Measurements from ENCODE around the gene LGALS12. TPM values are rescaled to one million over a fixed set of nuclear protein-coding genes. Genes with fewer than 3 reads are reported as not detected.

LGALS12 gene
- total and polyA plus RNA-seq, 7 experiments from 2014 or later: 1.3 TPM; not detected in 6

DNA sequence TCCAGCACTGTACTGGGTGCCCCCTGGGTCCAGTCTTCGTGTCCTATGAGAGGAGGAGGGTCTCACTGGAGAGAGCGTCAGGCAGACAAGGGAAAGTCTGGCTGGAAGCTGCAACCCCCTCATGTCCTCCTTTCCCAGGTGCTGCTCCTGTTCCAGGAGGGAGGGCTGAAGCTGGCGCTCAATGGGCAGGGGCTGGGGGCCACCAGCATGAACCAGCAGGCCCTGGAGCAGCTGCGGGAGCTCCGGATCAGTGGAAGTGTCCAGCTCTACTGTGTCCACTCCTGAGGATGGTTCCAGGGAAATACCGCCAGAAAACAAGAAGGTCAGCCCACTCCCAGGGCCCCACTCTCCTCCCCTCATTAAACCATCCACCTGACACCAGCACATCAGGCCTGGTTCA is 10.2 kb downstream of the LGALS12 start:
- Mint-ChIP-seq H3K9me3 (peaks cover 0 to 6% (median 2%) of the 10 kb centered on the region in 11 donors), H3K36me3 (peaks cover 0 to 4% (median 0%) of the 10 kb centered on the region in 5 donors), H3K27me3 (peaks cover 0 to 3% (median 0%) of the 10 kb centered on the region in 5 donors), H3K4me1 (peaks cover 4 to 15% (median 8%) of the 10 kb centered on the region in 7 donors), H3K4me3 (no peak overlapping the region), H3K27ac (no peak overlapping the region)
- Histone ChIP-seq H3K27me3 (ENCODE audit: control insufficient read depth in 2 of 2, insufficient read depth in 2 of 2, low read length in 2 of 2) (no peaks in the 10 kb centered on the region), H3K36me3 (ENCODE audit: control insufficient read depth in 2 of 3, insufficient read depth in 3 of 3, low read length in 3 of 3) (no peaks in the 10 kb centered on the region), H3K4me1 (ENCODE audit: control insufficient read depth in 2 of 2, insufficient read depth in 2 of 2, low read length in 2 of 2) (peaks cover 0 to 12% of the 10 kb centered on the region in 2 donors), H3K9me3 (ENCODE audit: control insufficient read depth in 2 of 3, low read length in 3 of 3) (no peaks in the 10 kb centered on the region), H3K27ac (ENCODE audit: low read depth, low read length) (no peak overlapping the region), H3K4me3 (ENCODE audit: low read length) (no peak overlapping the region)
- POLR2A ChIA-PET: interaction anchor here (1.2 kb wide), 1 partner anchor 75 kb away, joined by 3 read pairs; no protein-coding TSS in a partner anchor
- ATAC-seq (no peak), DNase-seq (no peak)
- CTCF ChIA-PET: interaction anchor here (1.3 kb wide), 1 partner anchor 37 kb away, joined by 4 read pairs; no protein-coding TSS in a partner anchor
- intact Hi-C loops (cut with micrococcal nuclease): no loop called here

DNA sequence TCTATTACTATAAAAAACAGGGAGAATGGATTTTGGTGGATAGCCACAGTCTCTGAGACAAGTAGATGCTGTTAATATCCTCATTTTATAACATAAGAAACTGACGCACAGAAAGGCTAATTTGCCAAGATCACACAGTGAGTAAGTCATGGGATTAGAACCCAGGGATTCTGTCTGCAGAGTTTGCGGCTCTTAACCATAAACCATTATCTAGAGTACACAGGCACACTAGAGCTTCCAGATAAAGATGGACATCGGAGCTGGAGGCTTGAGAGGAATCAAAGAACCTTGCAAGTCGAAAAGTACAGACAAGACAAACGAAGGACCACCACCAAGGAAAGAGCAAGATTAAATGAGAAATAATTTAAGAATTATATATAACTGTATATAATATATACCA is 11.3 kb downstream of the LGALS12 start:
- Histone ChIP-seq H3K9me3 (ENCODE audit: control insufficient read depth in 2 of 3, low read length in 3 of 3) (no peaks in the 10 kb centered on the region), H3K27me3 (ENCODE audit: control insufficient read depth in 2 of 2, insufficient read depth in 2 of 2, low read length in 2 of 2) (no peaks in the 10 kb centered on the region), H3K27ac (ENCODE audit: low read depth, low read length) (no peak overlapping the region), H3K36me3 (ENCODE audit: control insufficient read depth in 2 of 3, insufficient read depth in 3 of 3, low read length in 3 of 3) (no peaks in the 10 kb centered on the region), H3K4me3 (ENCODE audit: low read length) (no peak overlapping the region), H3K4me1 (ENCODE audit: control insufficient read depth in 2 of 2, insufficient read depth in 2 of 2, low read length in 2 of 2) (peaks cover 0 to 12% of the 10 kb centered on the region in 2 donors)
- Mint-ChIP-seq H3K27ac (no peak overlapping the region), H3K4me1 (peaks cover 7 to 15% (median 8%) of the 10 kb centered on the region in 7 donors), H3K4me3 (no peak overlapping the region), H3K9me3 (peaks cover 0 to 6% (median 2%) of the 10 kb centered on the region in 11 donors), H3K36me3 (peaks cover 0 to 4% (median 0%) of the 10 kb centered on the region in 5 donors), H3K27me3 (peaks cover 0 to 5% (median 0%) of the 10 kb centered on the region in 5 donors)
- intact Hi-C loops (cut with micrococcal nuclease): no loop called here
- no peak for ATAC-seq
- DNase-seq: no peak
- CTCF ChIA-PET: interaction anchor here (0.6 kb wide), 1 partner anchor 199 kb away, joined by 5 read pairs; no protein-coding TSS in a partner anchor
- POLR2A ChIA-PET: no interaction called here

- H3K36me3 Mint-ChIP-seq: peaks cover 0 to 7% (median 4%) of the 10 kb centered on the region in 5 donors
- H3K4me1 Mint-ChIP-seq: peaks cover 7 to 15% (median 8%) of the 10 kb centered on the region in 7 donors
- DNase-seq (no peak), ATAC-seq (peak; percentile 60)
- intact Hi-C loops (cut with micrococcal nuclease): no loop called here
- peaks cover 0 to 10% (median 2%) of the 10 kb centered on the region in 11 donors for H3K9me3 Mint-ChIP-seq
- H3K27me3 ChIP-seq (ENCODE audit: control insufficient read depth in 2 of 2, insufficient read depth in 2 of 2, low read length in 2 of 2): no peaks in the 10 kb centered on the region
- POLR2A ChIA-PET: interaction anchor here (0.8 kb wide), 1 partner anchor 19 kb away, joined by 3 read pairs; no protein-coding TSS in a partner anchor
- H3K27me3 Mint-ChIP-seq: peaks cover 0 to 14% (median 0%) of the 10 kb centered on the region in 5 donors
- H3K4me1 ChIP-seq (ENCODE audit: control insufficient read depth in 2 of 2, insufficient read depth in 2 of 2, low read length in 2 of 2): peaks cover 0 to 12% of the 10 kb centered on the region in 2 donors
- H3K36me3 ChIP-seq (ENCODE audit: control insufficient read depth in 2 of 3, insufficient read depth in 3 of 3, low read length in 3 of 3): no peaks in the 10 kb centered on the region
- no peaks in the 10 kb centered on the region for H3K9me3 ChIP-seq (ENCODE audit: control insufficient read depth in 2 of 3, low read length in 3 of 3)
- H3K4me3 Mint-ChIP-seq: peak overlapping the region in 1 of 10 donors; percentile 26
- CTCF ChIA-PET: interaction anchor here (1.1 kb wide), 1 partner anchor 39 kb away, joined by 4 read pairs; no protein-coding TSS in a partner anchor
- H3K4me3 ChIP-seq (ENCODE audit: low read length): no peak overlapping the region
- no peak overlapping the region for H3K27ac ChIP-seq (ENCODE audit: low read depth, low read length)
- H3K27ac Mint-ChIP-seq: peak overlapping the region in 1 of 9 donors; percentile 40
Measured at GRCh38 chr11:63518548-63518947, 12.7 kb downstream of the LGALS12 start.

GRCh38 chr11:63520606-63521170 is 14.8 kb downstream of the LGALS12 start:
- POLR2A ChIA-PET: interaction anchor here (0.5 to 1.0 kb wide), 3 partner anchors 9 to 153 kb away, joined by 3 to 4 read pairs (median 3); no protein-coding TSS in a partner anchor
- Histone ChIP-seq H3K27ac (ENCODE audit: low read depth, low read length) (no peak overlapping the region), H3K27me3 (ENCODE audit: control insufficient read depth in 2 of 2, insufficient read depth in 2 of 2, low read length in 2 of 2) (no peaks in the 10 kb centered on the region), H3K9me3 (ENCODE audit: control insufficient read depth in 2 of 3, low read length in 3 of 3) (no peaks in the 10 kb centered on the region), H3K4me3 (ENCODE audit: low read length) (no peak overlapping the region), H3K4me1 (ENCODE audit: control insufficient read depth in 2 of 2, insufficient read depth in 2 of 2, low read length in 2 of 2) (peaks cover 0 to 12% of the 10 kb centered on the region in 2 donors), H3K36me3 (ENCODE audit: control insufficient read depth in 2 of 3, insufficient read depth in 3 of 3, low read length in 3 of 3) (no peaks in the 10 kb centered on the region)
- DNase-seq (no peak), ATAC-seq (no peak)
- intact Hi-C loops (cut with micrococcal nuclease): no loop called here
- Mint-ChIP-seq H3K4me1 (peaks cover 7 to 15% (median 8%) of the 10 kb centered on the region in 7 donors), H3K9me3 (peaks cover 0 to 11% (median 4%) of the 10 kb centered on the region in 11 donors), H3K4me3 (no peak overlapping the region), H3K27ac (peak overlapping the region in 1 of 9 donors; percentile 6), H3K36me3 (peaks cover 0 to 11% (median 4%) of the 10 kb centered on the region in 5 donors), H3K27me3 (peaks cover 0 to 18% (median 0%) of the 10 kb centered on the region in 5 donors)
- CTCF ChIA-PET: no interaction called here

- H3K9me3 Mint-ChIP-seq: peaks cover 0 to 11% (median 4%) of the 10 kb centered on the region in 11 donors
- ChIA-PET POLR2A (interaction anchor here (0.6 to 0.9 kb wide), 2 partner anchors 16 to 29 kb away, joined by 3 read pairs; no protein-coding TSS in a partner anchor), CTCF (interaction anchor here (0.6 kb wide), 1 partner anchor 36 kb away, joined by 3 read pairs; no protein-coding TSS in a partner anchor)
- H3K36me3 ChIP-seq (ENCODE audit: control insufficient read depth in 2 of 3, insufficient read depth in 3 of 3, low read length in 3 of 3): no peaks in the 10 kb centered on the region
- H3K27ac Mint-ChIP-seq: no peak overlapping the region
- no peaks in the 10 kb centered on the region for H3K9me3 ChIP-seq (ENCODE audit: control insufficient read depth in 2 of 3, low read length in 3 of 3)
- no peak overlapping the region for H3K4me3 Mint-ChIP-seq
- peaks cover 0 to 11% (median 4%) of the 10 kb centered on the region in 5 donors for H3K36me3 Mint-ChIP-seq
- ATAC-seq: no peak
- peaks cover 7 to 15% (median 8%) of the 10 kb centered on the region in 7 donors for H3K4me1 Mint-ChIP-seq
- no peak for DNase-seq
- H3K4me1 ChIP-seq (ENCODE audit: control insufficient read depth in 2 of 2, insufficient read depth in 2 of 2, low read length in 2 of 2): peaks cover 0 to 12% of the 10 kb centered on the region in 2 donors
- intact Hi-C loops (cut with micrococcal nuclease): no loop called here
- H3K4me3 ChIP-seq (ENCODE audit: low read length): no peak overlapping the region
- H3K27ac ChIP-seq (ENCODE audit: low read depth, low read length): no peak overlapping the region
- H3K27me3 Mint-ChIP-seq: peaks cover 0 to 18% (median 0%) of the 10 kb centered on the region in 5 donors
- no peaks in the 10 kb centered on the region for H3K27me3 ChIP-seq (ENCODE audit: control insufficient read depth in 2 of 2, insufficient read depth in 2 of 2, low read length in 2 of 2)
Measured at GRCh38 chr11:63521896-63522295, 16.0 kb downstream of the LGALS12 start.

DNA sequence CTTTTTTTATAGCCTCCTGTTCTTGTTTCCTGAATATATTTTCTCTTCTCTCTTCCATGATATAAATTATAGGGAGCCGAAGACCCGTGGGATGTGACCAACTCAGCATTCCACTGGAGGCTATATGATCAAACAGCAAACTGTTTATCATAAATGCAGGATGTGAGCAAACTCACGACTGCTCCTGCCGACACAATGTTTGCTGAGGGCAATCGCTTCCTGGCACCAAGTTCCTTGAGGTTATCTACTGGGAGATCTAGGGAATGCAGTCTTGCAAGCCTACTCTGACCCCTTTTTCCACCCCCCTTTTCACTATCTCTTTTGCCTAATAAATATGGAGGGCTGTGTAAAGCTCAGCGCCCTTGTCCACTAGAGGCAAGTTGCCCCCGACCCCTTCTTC is 17.3 kb downstream of the LGALS12 start:
- Mint-ChIP-seq H3K4me3 (no peak overlapping the region), H3K36me3 (peaks cover 0 to 11% (median 4%) of the 10 kb centered on the region in 5 donors), H3K4me1 (peaks cover 11 to 15% (median 14%) of the 10 kb centered on the region in 7 donors), H3K27ac (peak overlapping the region in 2 of 9 donors; percentile 18 to 20), H3K27me3 (peaks cover 0 to 18% (median 0%) of the 10 kb centered on the region in 5 donors), H3K9me3 (peaks cover 0 to 11% (median 4%) of the 10 kb centered on the region in 11 donors)
- intact Hi-C loops (cut with micrococcal nuclease): no loop called here
- Histone ChIP-seq H3K4me3 (ENCODE audit: low read length) (no peak overlapping the region), H3K27me3 (ENCODE audit: control insufficient read depth in 2 of 2, insufficient read depth in 2 of 2, low read length in 2 of 2) (no peaks in the 10 kb centered on the region), H3K4me1 (ENCODE audit: control insufficient read depth in 2 of 2, insufficient read depth in 2 of 2, low read length in 2 of 2) (peaks cover 0 to 10% of the 10 kb centered on the region in 2 donors), H3K36me3 (ENCODE audit: control insufficient read depth in 2 of 3, insufficient read depth in 3 of 3, low read length in 3 of 3) (no peaks in the 10 kb centered on the region), H3K27ac (ENCODE audit: low read depth, low read length) (no peak overlapping the region), H3K9me3 (ENCODE audit: control insufficient read depth in 2 of 3, low read length in 3 of 3) (no peaks in the 10 kb centered on the region)
- no peak for DNase-seq
- ATAC-seq: no peak
- POLR2A ChIA-PET: interaction anchor here (1.4 kb wide), 1 partner anchor 9 kb away, joined by 3 read pairs; no protein-coding TSS in a partner anchor
- CTCF ChIA-PET: interaction anchor here (0.7 kb wide), 1 partner anchor 1393 kb away, joined by 5 read pairs; no protein-coding TSS in a partner anchor
